ENCODE data around the gene CREB1. TPM values are rescaled to one million over a fixed set of nuclear protein-coding genes. Genes with fewer than 3 reads are reported as not detected.

CREB1 gene
- total RNA-seq, 1 donor from 2014 or later = 97.0 TPM

- H3K4me3 Mint-ChIP-seq = no peak overlapping the region
- TF ChIP-seq CTCF (IDR thresholded peaks at IDR 0.05; ENCODE audit: unreplicated experiment) = no peak
- H3K36me3 Mint-ChIP-seq = no peaks in the 10 kb centered on the region
- H3K27me3 Mint-ChIP-seq (ENCODE audit: low read depth) = peaks cover 2% of the 10 kb centered on the region
- no peak for DNase-seq (ENCODE audit: low spot score in 2 of 2, unreplicated experiment in 2 of 2)
- peaks cover 10% of the 10 kb centered on the region for H3K9me3 Mint-ChIP-seq
- H3K27ac Mint-ChIP-seq = no peak overlapping the region
- peaks cover 21% of the 10 kb centered on the region for H3K4me1 Mint-ChIP-seq
These were observed 13.6 kb upstream of the CREB1 start for GRCh38 chr2:207516206-207516605.

- DNase-seq (ENCODE audit: low spot score in 2 of 2, unreplicated experiment in 2 of 2) = no peak
- Mint-ChIP-seq H3K36me3 (no peaks in the 10 kb centered on the region), H3K4me1 (no peaks in the 10 kb centered on the region), H3K9me3 (peaks cover 10% of the 10 kb centered on the region), H3K4me3 (no peak overlapping the region), H3K27me3 (ENCODE audit: low read depth) (peaks cover 4% of the 10 kb centered on the region), H3K27ac (no peak overlapping the region)
- no peak for TF ChIP-seq CTCF (IDR thresholded peaks at IDR 0.05; ENCODE audit: unreplicated experiment)
These were observed 6.8 kb upstream of the CREB1 start for GRCh38 chr2:207523005-207523404.

GRCh38 chr2:207525296-207525695 lies 4.5 kb upstream of the CREB1 start:
- no peaks in the 10 kb centered on the region for H3K36me3 Mint-ChIP-seq
- H3K4me3 Mint-ChIP-seq = no peak overlapping the region
- H3K27me3 Mint-ChIP-seq (ENCODE audit: low read depth) = peaks cover 10% of the 10 kb centered on the region
- no peak for TF ChIP-seq CTCF (IDR thresholded peaks at IDR 0.05; ENCODE audit: unreplicated experiment)
- H3K27ac Mint-ChIP-seq = no peak overlapping the region
- peaks cover 3% of the 10 kb centered on the region for H3K4me1 Mint-ChIP-seq
- DNase-seq (ENCODE audit: low spot score in 2 of 2, unreplicated experiment in 2 of 2) = no peak
- no peaks in the 10 kb centered on the region for H3K9me3 Mint-ChIP-seq

- H3K4me1 Mint-ChIP-seq = peaks cover 22% of the 10 kb centered on the region
- H3K4me3 Mint-ChIP-seq = peak overlapping the region; percentile 95
- no peaks in the 10 kb centered on the region for H3K36me3 Mint-ChIP-seq
- no peak for TF ChIP-seq CTCF (IDR thresholded peaks at IDR 0.05; ENCODE audit: unreplicated experiment)
- no peaks in the 10 kb centered on the region for H3K9me3 Mint-ChIP-seq
- no peak for DNase-seq (ENCODE audit: low spot score in 2 of 2, unreplicated experiment in 2 of 2)
- H3K27ac Mint-ChIP-seq = peak overlapping the region; percentile 96
- peaks cover 10% of the 10 kb centered on the region for H3K27me3 Mint-ChIP-seq (ENCODE audit: low read depth)
These were observed 807 bp upstream of the CREB1 start for GRCh38 chr2:207528980-207529329.

GRCh38 chr2:207530160-207531031 lies 634 bp downstream of the CREB1 start:
- Mint-ChIP-seq H3K9me3 (no peaks in the 10 kb centered on the region), H3K4me3 (peak overlapping the region; percentile 95), H3K27ac (peak overlapping the region; percentile 100), H3K27me3 (ENCODE audit: low read depth) (peaks cover 10% of the 10 kb centered on the region), H3K36me3 (no peaks in the 10 kb centered on the region), H3K4me1 (peaks cover 30% of the 10 kb centered on the region)
- TF ChIP-seq CTCF (IDR thresholded peaks at IDR 0.05; ENCODE audit: unreplicated experiment) = no peak
- DNase-seq (ENCODE audit: low spot score in 2 of 2, unreplicated experiment in 2 of 2) = peak in 1 of 2 experiments; percentile 53

All from mesothelial cell of epicardium (in vitro differentiated cells).